Measurements from ENCODE around the gene RALGAPA1.
"Not testable (repeated sequence)": the region's sequence is repeated elsewhere in the genome, so short reads cannot be mapped to it uniquely, and the experiment has no call there.

The RALGAPA1 gene

GRCh38 chr14:35761922-35762321, 47.2 kb downstream of the RALGAPA1 start:
- DNase-seq (ENCODE audit: low spot score): no peak

- no peak for DNase-seq (ENCODE audit: low spot score)
These were observed 49.0 kb downstream of the RALGAPA1 start for GRCh38 chr14:35760143-35760542.

DNA sequence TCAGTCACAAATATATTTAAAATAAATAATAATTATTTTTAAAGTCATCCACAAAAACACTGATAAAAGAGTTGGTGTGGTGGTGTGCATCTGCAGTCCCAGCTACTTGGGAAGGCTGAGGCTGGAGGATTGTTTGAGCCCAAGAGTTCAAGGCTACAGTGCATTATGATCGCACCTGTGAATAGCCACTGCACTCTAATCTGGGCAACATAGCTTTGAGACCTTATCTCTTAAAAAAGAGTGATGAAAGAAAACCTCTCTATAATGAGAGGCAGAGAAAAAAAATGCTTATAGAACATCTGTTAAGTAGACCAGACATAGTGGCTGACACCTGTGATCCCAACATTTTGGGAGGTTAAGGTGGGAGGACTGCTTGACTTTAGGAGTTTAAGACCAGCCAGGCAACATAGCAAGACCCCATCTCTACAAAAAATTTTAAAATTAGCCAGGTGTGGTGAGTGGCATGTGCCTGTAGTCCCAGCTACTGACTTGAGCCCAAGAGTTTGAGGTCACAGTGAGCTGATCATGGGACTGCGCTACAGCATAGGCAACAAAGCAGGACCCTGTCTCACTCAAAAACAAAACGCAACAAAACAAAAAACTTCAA, 50.5 kb downstream of the RALGAPA1 start:
- DNase-seq (ENCODE audit: low spot score): no peak

DNA sequence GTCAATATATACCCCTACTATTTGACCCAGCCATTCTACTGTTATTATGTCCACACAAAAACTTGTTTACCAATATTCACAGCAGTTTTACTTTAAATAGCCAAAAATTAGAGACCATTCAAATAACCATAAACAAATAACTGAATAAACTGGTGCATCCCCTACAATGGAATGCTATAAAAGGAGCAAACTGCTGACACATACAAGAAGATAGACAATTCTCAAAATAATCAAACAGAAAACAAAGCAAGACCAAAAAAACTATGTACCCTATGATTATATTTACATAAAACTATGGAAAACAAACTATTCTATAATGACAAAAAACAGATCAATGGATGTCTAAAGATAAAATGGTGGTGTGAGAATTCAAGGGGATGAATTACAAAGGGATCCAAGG, 54.4 kb downstream of the RALGAPA1 start:
- no peak for DNase-seq (ENCODE audit: low spot score)

GRCh38 chr14:35752380-35752779, 56.7 kb downstream of the RALGAPA1 start:
- DNase-seq (ENCODE audit: low spot score): no peak

DNA sequence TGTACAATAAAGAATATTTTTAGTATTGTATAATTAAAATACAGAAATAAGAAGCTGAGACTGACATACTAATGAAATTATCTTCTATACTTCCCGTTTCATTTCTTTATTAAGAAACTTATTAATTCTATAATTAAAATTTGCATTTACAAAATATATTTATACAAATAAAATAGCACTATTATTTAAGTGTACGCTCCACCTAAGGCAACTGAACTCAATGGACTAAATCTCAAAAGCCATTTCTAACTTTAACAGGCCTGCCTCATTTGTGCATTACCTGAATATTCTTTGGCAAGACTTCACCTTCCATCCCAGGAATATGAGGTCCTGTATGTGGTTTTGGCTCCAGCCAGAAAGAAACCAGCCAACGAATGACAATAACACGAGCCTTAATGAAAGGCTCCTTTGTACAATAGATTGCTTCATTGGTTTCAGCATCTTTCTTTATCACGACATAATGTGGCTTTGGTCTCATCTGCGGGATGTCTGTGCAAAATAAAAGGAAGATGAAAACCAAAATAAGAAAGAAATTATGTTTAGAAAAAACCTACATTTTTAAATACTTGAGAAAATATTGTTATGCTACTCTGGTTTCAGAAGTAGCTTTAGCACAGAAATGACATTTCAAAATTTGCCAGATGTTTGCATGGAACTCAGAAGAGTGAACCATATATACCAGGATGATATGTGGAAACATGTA, 58.7 kb downstream of the RALGAPA1 start:
- no peak for DNase-seq (ENCODE audit: low spot score)

- no peak for DNase-seq (ENCODE audit: low spot score)
These were observed 61.7 kb downstream of the RALGAPA1 start for GRCh38 chr14:35747379-35747778.

- no peak for DNase-seq (ENCODE audit: low spot score)
These were observed 66.7 kb downstream of the RALGAPA1 start for GRCh38 chr14:35742442-35742841.

GRCh38 chr14:35742032-35742371, 67.1 kb downstream of the RALGAPA1 start:
- DNase-seq (ENCODE audit: low spot score): no peak

GRCh38 chr14:35741345-35742031, 67.6 kb downstream of the RALGAPA1 start:
- DNase-seq (ENCODE audit: low spot score): no peak

GRCh38 chr14:35740215-35740614, 68.9 kb downstream of the RALGAPA1 start:
- DNase-seq (ENCODE audit: low spot score): no peak

DNA sequence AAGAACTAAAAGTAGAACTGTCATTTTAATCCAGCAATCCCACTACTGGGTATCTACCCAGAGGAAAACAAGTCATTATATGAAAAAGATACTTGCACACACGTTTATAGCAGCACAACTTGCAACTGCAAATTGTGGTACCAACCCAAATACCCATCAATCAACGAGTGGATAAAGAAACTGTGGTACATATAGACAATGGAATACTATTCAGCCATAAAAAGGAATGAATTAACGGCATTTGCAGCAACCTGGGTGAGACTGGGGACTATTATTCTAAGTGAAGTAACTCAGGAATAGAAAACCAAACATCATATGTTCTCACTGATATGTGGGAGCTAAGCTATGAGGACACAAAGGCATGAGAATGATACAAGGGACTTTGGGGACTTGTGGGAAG, 73.9 kb downstream of the RALGAPA1 start:
- not testable (repeated sequence) for DNase-seq (ENCODE audit: low spot score)

DNA sequence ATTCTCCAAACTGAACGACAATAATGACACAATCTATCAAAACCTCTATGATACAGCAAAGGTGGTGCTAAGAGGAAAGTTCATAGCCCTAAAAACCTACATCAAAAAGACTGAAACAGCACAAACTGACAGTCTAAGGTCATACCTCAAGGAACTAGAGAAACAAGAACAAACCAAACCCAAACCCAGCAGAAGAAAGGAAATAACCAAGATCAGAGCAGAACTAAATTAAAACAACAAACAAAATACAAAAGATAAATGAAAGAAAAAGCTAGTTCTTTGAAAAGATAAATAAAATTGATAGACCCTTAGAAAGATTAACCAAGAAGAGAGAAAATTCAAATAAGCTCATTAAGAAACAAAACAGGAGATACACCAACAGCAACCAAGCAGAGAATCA, 75.6 kb downstream of the RALGAPA1 start:
- not testable (repeated sequence) for DNase-seq (ENCODE audit: low spot score)

DNA sequence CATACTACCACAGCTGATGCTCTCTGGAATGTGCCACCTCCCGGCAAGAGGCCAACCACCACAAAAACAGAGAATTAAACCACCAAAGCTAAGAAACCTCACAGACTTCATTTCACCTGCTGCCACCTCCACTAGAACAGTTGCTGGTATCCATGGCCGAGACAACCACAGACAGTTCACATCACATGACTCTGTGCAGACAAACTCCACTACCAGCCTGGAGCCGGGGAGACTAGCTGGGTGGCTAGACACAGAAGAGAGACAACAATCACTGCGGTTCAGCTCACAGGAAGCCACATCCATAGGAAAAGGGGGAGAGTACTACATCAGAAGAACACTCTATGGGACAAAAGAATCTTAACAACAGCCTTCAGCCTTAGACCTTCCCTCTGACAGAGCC, 78.2 kb downstream of the RALGAPA1 start:
- no peak for DNase-seq (ENCODE audit: low spot score)

DNA sequence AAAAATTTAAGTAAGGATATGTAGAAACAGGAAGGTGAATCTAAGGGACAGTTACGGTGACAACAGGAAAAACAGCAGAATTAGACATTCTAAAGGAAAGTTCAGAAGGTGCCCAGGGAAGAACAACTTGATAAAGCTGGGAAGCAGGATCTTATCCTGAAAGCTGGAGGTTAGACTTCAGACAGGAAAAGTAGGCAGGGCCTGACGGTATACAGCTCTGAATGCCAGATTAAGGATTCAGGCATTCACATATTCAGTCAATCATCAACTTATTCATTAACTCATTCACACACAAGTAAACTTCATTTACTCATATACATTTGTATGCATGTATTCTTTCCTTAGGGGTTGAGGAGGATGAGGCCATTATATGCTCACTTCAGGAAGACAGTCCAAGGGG, 81.3 kb downstream of the RALGAPA1 start:
- no peak for DNase-seq (ENCODE audit: low spot score)

DNA sequence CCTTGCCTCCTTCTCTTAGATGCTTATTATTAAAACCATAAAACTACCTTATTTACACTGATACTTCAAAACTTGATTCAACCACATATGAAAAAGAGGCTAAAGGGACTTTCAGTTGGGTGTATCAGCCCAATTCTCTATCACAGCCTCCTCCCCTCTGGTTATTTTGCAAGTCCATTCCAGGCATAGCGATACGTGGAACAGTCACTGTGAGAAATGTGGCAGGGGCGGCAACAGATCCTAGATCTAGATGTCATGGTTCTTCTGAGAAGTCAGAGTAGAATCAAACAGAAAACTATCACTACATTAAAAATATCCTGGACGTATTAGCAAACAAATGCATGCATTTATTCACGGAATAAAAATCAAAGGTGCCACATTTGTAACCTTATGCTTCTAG, 83.2 kb downstream of the RALGAPA1 start:
- DNase-seq (ENCODE audit: low spot score): no peak

DNA sequence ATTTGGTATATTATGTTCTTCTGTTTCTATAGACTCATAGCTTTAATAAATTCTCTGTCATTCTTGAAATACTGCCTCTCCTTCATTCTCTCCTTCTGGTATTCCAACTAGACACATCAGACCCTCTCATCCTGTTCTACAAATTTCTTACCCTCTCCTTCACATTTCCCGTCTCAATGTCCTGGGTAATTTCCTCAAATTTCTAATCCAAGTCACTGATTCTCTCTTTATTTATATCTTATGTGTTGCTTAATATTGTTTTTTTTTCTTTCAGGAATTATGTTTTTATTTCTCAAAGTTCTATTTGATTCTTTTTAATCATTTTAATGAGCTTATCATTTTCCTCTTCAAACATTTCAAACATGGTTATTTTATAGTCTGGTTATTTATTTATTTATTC, 94.0 kb downstream of the RALGAPA1 start:
- DNase-seq (ENCODE audit: low spot score): no peak

- no peak for DNase-seq (ENCODE audit: low spot score)
These were observed 96.6 kb downstream of the RALGAPA1 start for GRCh38 chr14:35712466-35712865.

DNA sequence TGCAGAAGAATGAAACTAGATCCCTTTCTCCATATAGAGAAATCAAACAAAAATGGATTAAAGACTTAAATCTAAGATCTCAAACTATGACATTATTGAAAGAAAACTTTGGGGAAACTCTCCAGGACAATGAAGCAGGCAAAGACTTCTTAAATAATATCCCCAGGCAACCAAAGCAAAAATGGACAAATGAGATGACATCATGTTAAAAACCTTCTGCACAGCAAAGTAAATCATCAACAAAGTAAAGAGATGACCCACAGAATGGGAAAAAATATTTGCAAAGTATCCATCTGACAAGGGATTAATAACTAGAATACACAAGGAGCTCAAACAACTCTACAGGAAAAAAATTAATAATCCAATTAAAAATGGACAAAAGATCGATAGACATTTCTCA, 101.0 kb downstream of the RALGAPA1 start:
- DNase-seq (ENCODE audit: low spot score): no peak

DNA sequence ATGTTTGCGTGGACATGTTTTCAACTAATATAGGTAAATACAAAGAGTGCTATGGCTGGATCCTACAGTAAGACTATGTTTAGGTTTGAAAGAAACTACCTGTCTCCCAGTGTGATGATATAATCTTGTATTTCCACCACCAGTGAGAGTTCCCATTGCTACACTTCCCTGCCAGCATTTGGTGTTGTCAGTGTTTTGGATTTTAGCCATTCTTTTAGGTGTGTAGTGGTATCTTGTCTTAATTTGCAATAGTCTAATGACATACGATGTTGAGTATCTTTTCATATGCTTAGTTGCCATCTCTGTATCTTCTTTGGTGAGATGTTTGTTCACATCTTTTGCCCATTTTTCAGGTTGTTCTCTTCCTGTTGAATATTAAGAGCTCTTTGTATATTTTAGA, 103.5 kb downstream of the RALGAPA1 start:
- DNase-seq (ENCODE audit: low spot score): no peak

- DNase-seq (ENCODE audit: low spot score): no peak
These were observed 104.2 kb downstream of the RALGAPA1 start for GRCh38 chr14:35704793-35705493.

DNA sequence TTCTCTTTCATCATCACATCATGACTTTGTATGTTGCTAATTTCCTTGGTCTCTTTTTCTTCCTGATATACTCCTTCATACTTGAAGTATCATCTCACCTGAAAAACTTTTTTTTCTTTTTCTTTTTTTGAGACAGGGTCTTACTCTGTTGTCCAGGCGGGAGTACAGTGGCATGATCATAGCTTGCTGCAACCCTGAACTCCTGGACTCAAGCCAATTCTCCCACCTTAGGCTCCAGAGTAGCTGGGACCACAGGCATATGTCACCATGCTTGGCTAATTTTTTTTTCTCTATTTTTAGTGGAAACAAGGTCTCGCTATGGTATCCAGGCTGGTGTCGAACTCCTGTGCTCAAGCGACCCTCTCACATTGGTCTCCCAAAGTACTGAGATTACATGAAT, 107.6 kb downstream of the RALGAPA1 start:
- DNase-seq (ENCODE audit: low spot score): no peak
